ENCODE data around the gene CEACAM16.

DNA sequence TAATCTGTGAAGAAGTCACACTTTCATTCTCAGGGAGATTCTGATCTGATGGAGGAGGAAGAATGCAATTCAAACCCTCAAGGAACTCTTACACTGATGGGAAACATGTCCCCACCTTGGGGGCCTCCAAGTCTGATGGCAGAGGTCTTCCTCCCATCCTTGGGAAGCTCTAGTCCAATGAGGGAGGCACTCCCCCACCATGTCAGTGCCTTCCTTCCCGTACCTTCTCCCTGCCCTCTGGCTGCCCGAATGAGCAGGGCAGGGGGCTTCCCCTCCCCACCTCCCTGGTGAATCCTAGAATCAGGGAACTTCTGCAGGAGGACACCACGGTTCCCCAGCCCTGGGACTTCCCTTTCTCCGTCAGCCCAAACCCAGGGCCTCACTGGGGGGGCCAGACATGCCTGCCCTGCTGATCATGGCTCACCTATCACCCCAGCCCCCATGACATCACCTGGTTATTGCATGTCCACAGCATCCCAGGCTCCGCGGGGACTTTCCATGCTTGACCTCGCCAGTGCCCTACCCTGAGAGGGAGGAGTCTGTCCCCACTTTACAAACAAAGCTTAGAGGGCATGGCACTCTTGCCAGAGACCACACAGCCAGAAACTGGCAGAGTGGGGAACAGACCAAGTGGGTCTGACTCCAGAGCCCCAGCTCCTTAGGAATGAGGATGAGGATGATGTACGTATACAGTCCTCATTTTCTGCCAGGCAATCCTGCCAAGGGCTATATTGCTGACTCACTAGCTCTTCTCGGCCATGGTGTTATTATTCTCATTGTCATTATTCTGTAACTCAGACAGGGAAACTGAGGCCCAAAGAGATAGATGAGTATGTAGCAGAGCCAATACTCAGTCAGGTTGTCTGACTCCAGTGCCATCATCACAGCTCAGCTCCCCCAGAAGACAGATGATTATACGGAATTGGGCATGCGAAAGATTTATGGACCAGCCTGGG is 39.9 kb downstream of the CEACAM16 start:
- TF ChIP-seq, protein P1, sequence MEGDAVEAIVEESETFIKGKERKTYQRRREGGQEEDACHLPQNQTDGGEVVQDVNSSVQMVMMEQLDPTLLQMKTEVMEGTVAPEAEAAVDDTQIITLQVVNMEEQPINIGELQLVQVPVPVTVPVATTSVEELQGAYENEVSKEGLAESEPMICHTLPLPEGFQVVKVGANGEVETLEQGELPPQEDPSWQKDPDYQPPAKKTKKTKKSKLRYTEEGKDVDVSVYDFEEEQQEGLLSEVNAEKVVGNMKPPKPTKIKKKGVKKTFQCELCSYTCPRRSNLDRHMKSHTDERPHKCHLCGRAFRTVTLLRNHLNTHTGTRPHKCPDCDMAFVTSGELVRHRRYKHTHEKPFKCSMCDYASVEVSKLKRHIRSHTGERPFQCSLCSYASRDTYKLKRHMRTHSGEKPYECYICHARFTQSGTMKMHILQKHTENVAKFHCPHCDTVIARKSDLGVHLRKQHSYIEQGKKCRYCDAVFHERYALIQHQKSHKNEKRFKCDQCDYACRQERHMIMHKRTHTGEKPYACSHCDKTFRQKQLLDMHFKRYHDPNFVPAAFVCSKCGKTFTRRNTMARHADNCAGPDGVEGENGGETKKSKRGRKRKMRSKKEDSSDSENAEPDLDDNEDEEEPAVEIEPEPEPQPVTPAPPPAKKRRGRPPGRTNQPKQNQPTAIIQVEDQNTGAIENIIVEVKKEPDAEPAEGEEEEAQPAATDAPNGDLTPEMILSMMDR (IDR thresholded peaks at IDR 0.05; ENCODE audit: low read depth, low read length) = no peak
- no peak for TF ChIP-seq POLR2A (IDR thresholded peaks at IDR 0.05; ENCODE audit: extremely low read depth, insufficient read length)

Data from NB4 (cell line).